IMR-90 (cell line): Measurements from ENCODE around the gene FOXF1. TPM values are rescaled to one million over a fixed set of nuclear protein-coding genes. Genes with fewer than 3 reads are reported as not detected.

Experiments used
- ATAC-seq: fragments of 200-7000 bp; cut with Tn5 transposase; 2 replicates; pipeline ENCODE4 v1.9.1; 2020; ENCODE audit warnings: low read depth, mild to moderate bottlenecking, moderate library complexity
- BruUV-seq: library from RNA; stranded (reverse); fragments of 400-500 nt; replicated peaks from 2 replicates; lab custom pipeline; 2021; lab: Mats Ljungman, UMichigan
- CTCF ChIA-PET: fragments of 300-600 bp; formaldehyde crosslinking; extraction: SDS; loops from one replicate; lab custom pipeline; 2021; ENCODE audit warnings: antibody characterized with exemption; lab: Yijun Ruan, JAX
- POLR2A ChIA-PET: fragments of 300-600 bp; sonication (Branson Sonifier 250); formaldehyde crosslinking; loops from one replicate; lab custom pipeline; 2022; ENCODE audit warnings: antibody characterized with exemption; ENCODE audit not compliant: unreplicated experiment; lab: Charles Lee
- DNase-seq: peaks from one replicate; pipeline ENCODE4 v3.0.0; 2013
- H2AFZ ChIP-seq: replicated peaks from 2 replicates; pipeline ENCODE3; 2013; ENCODE audit warnings: low read length, mild to moderate bottlenecking; ENCODE audit not compliant: poor library complexity
- H2AK5ac ChIP-seq: 2 replicates; pipeline ENCODE4 v1.6.1; 2013; ENCODE audit warnings: low read depth, low read length, inconsistent platforms
- H2AK9ac ChIP-seq: replicated peaks from 2 replicates; pipeline ENCODE3; 2013; ENCODE audit warnings: mild to moderate bottlenecking, low read depth, low read length, moderate library complexity; ENCODE audit not compliant: poor library complexity
- H2BK120ac ChIP-seq: 2 replicates; pipeline ENCODE4 v1.6.1; 2013; ENCODE audit warnings: low read depth, low read length, inconsistent platforms
- H2BK15ac ChIP-seq: 3 replicates; pipeline ENCODE4 v1.6.1; 2013; ENCODE audit warnings: low read depth, low read length, inconsistent platforms
- H2BK20ac ChIP-seq: 2 replicates; pipeline ENCODE4 v1.6.1; 2013; ENCODE audit warnings: low read depth, mild to moderate bottlenecking, inconsistent platforms, low read length, moderate library complexity
- H2BK5ac ChIP-seq: 2 replicates; pipeline ENCODE4 v1.6.1; 2013; ENCODE audit warnings: mild to moderate bottlenecking, low read depth, low read length, inconsistent platforms; ENCODE audit not compliant: poor library complexity, severe bottlenecking
- H3K14ac ChIP-seq: replicated peaks from 2 replicates; pipeline ENCODE4 v1.6.1; 2013; ENCODE audit warnings: low read depth, low read length, inconsistent platforms
- H3K18ac ChIP-seq: 2 replicates; pipeline ENCODE4 v1.6.1; 2013; ENCODE audit warnings: low read depth, low read length, control low read depth
- H3K23ac ChIP-seq: 2 replicates; pipeline ENCODE4 v1.6.1; 2013; ENCODE audit warnings: low read depth, low read length, inconsistent platforms
- H3K27ac ChIP-seq: 2 replicates; pipeline ENCODE4 v1.5.1; 2013; ENCODE audit warnings: mild to moderate bottlenecking, control low read depth, low read length; ENCODE audit not compliant: insufficient read depth
- H3K27me3 ChIP-seq: 2 replicates; pipeline ENCODE4 v1.6.1; 2013; ENCODE audit warnings: low read length; ENCODE audit not compliant: control insufficient read depth, insufficient read depth
- H3K36me3 ChIP-seq: 2 replicates; pipeline ENCODE4 v1.6.1; 2013; ENCODE audit warnings: low read length, mixed read lengths; ENCODE audit not compliant: control insufficient read depth, insufficient read depth
- H3K4ac ChIP-seq: 2 replicates; pipeline ENCODE4 v1.6.1; 2013; ENCODE audit warnings: low read depth, low read length, inconsistent platforms
- H3K4me1 ChIP-seq: 2 replicates; pipeline ENCODE4 v1.6.1; 2013; ENCODE audit warnings: low read length, mixed read lengths; ENCODE audit not compliant: control insufficient read depth, insufficient read depth
- H3K4me2 ChIP-seq: 2 replicates; pipeline ENCODE4 v1.6.1; 2013; ENCODE audit warnings: low read depth, mild to moderate bottlenecking, control low read depth, low read length, moderate library complexity
- H3K4me3 ChIP-seq: 2 replicates; pipeline ENCODE4 v1.5.1; 2013; ENCODE audit warnings: low read depth, mild to moderate bottlenecking, control low read depth, low read length, moderate library complexity; ENCODE audit not compliant: insufficient read depth
- H3K56ac ChIP-seq: 2 replicates; pipeline ENCODE4 v1.6.1; 2013; ENCODE audit warnings: low read length, inconsistent platforms; ENCODE audit not compliant: insufficient read depth; ENCODE audit errors: extremely low read depth
- H3K79me1 ChIP-seq, 2 experiments: 2 replicates each; pipeline ENCODE4 v1.6.1; 2013; ENCODE audit warnings: low read length in 2 of 2, inconsistent platforms in 1 of 2, low read depth in 1 of 2
- H3K9ac ChIP-seq: 2 replicates; pipeline ENCODE4 v1.6.1; 2013; ENCODE audit warnings: low read depth, low read length, control low read depth
- H3K9me1 ChIP-seq: 2 replicates; pipeline ENCODE4 v1.6.1; 2013; ENCODE audit warnings: low read length, inconsistent platforms; ENCODE audit not compliant: insufficient read depth
- H3K9me3 ChIP-seq: 2 replicates; pipeline ENCODE4 v1.6.1; 2013; ENCODE audit warnings: low read length; ENCODE audit not compliant: control insufficient read depth, insufficient read depth
- H4K20me1 ChIP-seq: 2 replicates; pipeline ENCODE4 v1.6.1; 2013; ENCODE audit warnings: low read length, inconsistent platforms; ENCODE audit not compliant: insufficient read depth
- H4K5ac ChIP-seq: 2 replicates; pipeline ENCODE4 v1.6.1; 2013; ENCODE audit warnings: mild to moderate bottlenecking, low read depth, low read length, control low read depth
- H4K8ac ChIP-seq, 2 experiments: 2 replicates each; pipeline ENCODE4 v1.6.1; 2013; ENCODE audit warnings: low read depth in 2 of 2, low read length in 2 of 2, control low read depth in 1 of 2, inconsistent platforms in 1 of 2
- H4K91ac ChIP-seq: 2 replicates; pipeline ENCODE4 v1.6.1; 2013; ENCODE audit warnings: low read depth, low read length, inconsistent platforms; ENCODE audit not compliant: insufficient read depth
- CTCF ChIP-seq: conservative IDR thresholded peaks from 2 replicates; pipeline ENCODE4 v1.5.1; 2012; ENCODE audit warnings: mild to moderate bottlenecking, low read depth, low read length, improper control_type of control experiment
- NFE2L2 ChIP-seq: fragments of 150-350 bp; IDR thresholded peaks from 2 replicates; pipeline ENCODE4 v1.6.1; 2016; ENCODE audit warnings: low read depth, mild to moderate bottlenecking, low read length
- RCOR1 ChIP-seq: IDR thresholded peaks from 2 replicates; pipeline ENCODE4 v1.6.1; 2012; ENCODE audit warnings: mild to moderate bottlenecking, low read length, improper control_type of control experiment; ENCODE audit not compliant: insufficient replicate concordance
- WGBS, 2 experiments: methylation state at CpG; one replicate each; pipeline versions ENCODE4 v1.1.5 to v1.1.7; 2013; ENCODE audit warnings: missing lambda C conversion rate in 2 of 2; ENCODE audit not compliant: insufficient read length in 1 of 2; ENCODE audit errors: extremely low coverage in 2 of 2; 5-methylcytosine and 5-hydroxymethylcytosine counted together
- dilution Hi-C: fragments of 300-500 bp; cut with HindIII; formaldehyde crosslinking; loops from one replicate; pipeline ENCODE4 v1.14.3; 2018; ENCODE audit warnings: low sequenced_read_pairs; ENCODE audit not compliant: unreplicated experiment
- in situ Hi-C: fragments of 300-500 bp; cut with MboI; formaldehyde crosslinking; loops from 3 replicates; pipeline ENCODE4 v1.14.3; 2019; ENCODE audit warnings: low sequenced_read_pairs, inconsistent platforms, mixed read lengths
- intact Hi-C: fragments of 100-400 bp; cut with micrococcal nuclease; formaldehyde crosslinking; loops from 2 replicates; pipeline ENCODE4 v1.10.0; 2022
- polyA plus RNA-seq, 3 experiments: library from polyadenylated mRNA; depleted of rRNA; stranded (reverse); fragments of >200 nt; gene quantifications; 2 replicates each; pipeline ENCODE4 v1.2.3, GENCODE V29; 2012; ENCODE audit warnings: low replicate concordance in 1 of 3
- total RNA-seq: library from RNA; depleted of rRNA; stranded (reverse); fragments of >200 nt; gene quantifications from 2 replicates; pipeline ENCODE4 v1.2.3, GENCODE V29; 2012

FOXF1 gene
- total and polyA plus RNA-seq, 2 of the 4 experiments (the other 2 are of a cell fraction): 2.7 to 33.0 TPM

- H3K4me3 ChIP-seq: no peak overlapping the region
- no peak overlapping the region for H2AK9ac ChIP-seq
- BruUV-seq: no TSS peak
- no peak overlapping the region for H3K18ac ChIP-seq
- H2AFZ ChIP-seq: no peak overlapping the region
- intact Hi-C loops: no loop called here
- no peak overlapping the region for H2BK20ac ChIP-seq
- no peak overlapping the region for H3K4me2 ChIP-seq
- H3K56ac ChIP-seq: no peak overlapping the region
- peaks cover 5 to 53% of the 10 kb centered on the region in 2 experiments; a peak in 3 of 4 replicates for H3K79me1 ChIP-seq
- dilution Hi-C loops: no loop called here
- H3K36me3 ChIP-seq: peaks cover 33% of the 10 kb centered on the region
- peak overlapping the region; percentile 45 for H3K4ac ChIP-seq
- no peak overlapping the region for H3K27ac ChIP-seq
- H2BK120ac ChIP-seq: no peak overlapping the region
- H3K9me3 ChIP-seq: peaks cover 3% of the 10 kb centered on the region; the same call in 1 of the 2 replicates
- no peak overlapping the region for H4K5ac ChIP-seq
- DNase-seq (no peak), ATAC-seq (no peak)
- H2BK5ac ChIP-seq: no peak overlapping the region
- H3K27me3 ChIP-seq: no peaks in the 10 kb centered on the region
- H4K8ac ChIP-seq: no peak overlapping the region
- ChIA-PET CTCF (no interaction called here), POLR2A (no interaction called here)
- peaks cover 7% of the 10 kb centered on the region for H3K4me1 ChIP-seq
- no CpG with 5 or more reads among the region's 5 CpGs for WGBS, 2 experiments
- TF ChIP-seq RCOR1 (no peak), CTCF (no peak), NFE2L2 (no peak)
- H2AK5ac ChIP-seq: no peak overlapping the region; the same call in 1 of the 2 replicates
- no peak overlapping the region for H4K91ac ChIP-seq
- H2BK15ac ChIP-seq: no peak overlapping the region
- no peak overlapping the region for H3K14ac ChIP-seq
- no peak overlapping the region for H3K9ac ChIP-seq
- peaks cover 10% of the 10 kb centered on the region for H4K20me1 ChIP-seq
- H3K23ac ChIP-seq: no peak overlapping the region
- in situ Hi-C loops: no loop called here
- peaks cover 13% of the 10 kb centered on the region; the same call in 1 of the 2 replicates for H3K9me1 ChIP-seq
Observed at GRCh38 chr16:86472366-86472765, 38.0 kb upstream of the FOXF1 start.
